SK-N-SH (cell line): Measurements from ENCODE around the gene CARS2. TPM values are rescaled to one million over a fixed set of nuclear protein-coding genes. Genes with fewer than 3 reads are reported as not detected.

Source experiments
- CTCF ChIA-PET: fragments of 300-600, 350-600 bp; formaldehyde crosslinking; extraction: SDS; loops from one replicate; lab custom pipeline; 2021; lab: Yijun Ruan, JAX
- POLR2A ChIA-PET: fragments of 350-600 bp; sonication (Branson Sonifier 250); formaldehyde crosslinking; extraction: SDS; loops from one replicate; lab custom pipeline; 2020; ENCODE audit warnings: antibody characterized with exemption, inconsistent platforms; lab: Yijun Ruan, JAX
- DNase-seq: peaks from one replicate; pipeline ENCODE4 v3.0.0; 2012
- H2AFZ ChIP-seq: fragments of 200-600 bp; sonication (generic); 2 replicates; pipeline ENCODE4 v1.8.1; 2016; ENCODE audit warnings: antibody characterized with exemption, mild to moderate bottlenecking, low read depth
- H3F3A ChIP-seq: fragments of 200-600 bp; sonication (generic); replicated peaks from 2 replicates; pipeline ENCODE3; 2016; ENCODE audit warnings: antibody characterized with exemption, mild to moderate bottlenecking; ENCODE audit not compliant: insufficient read depth
- H3K27ac ChIP-seq, 2 experiments: fragments of 200-500 bp in 1 of 2; fragments of 200-600 bp in 1 of 2; sonication (Bioruptor generic) in 1 of 2; sonication (generic), shearing (Covaris generic) in 1 of 2; 2 replicates each; pipeline versions ENCODE4 v1.5.1 to v1.6.1; 2014 to 2016; ENCODE audit warnings: low read depth in 2 of 2, inconsistent platforms in 1 of 2, low read length in 1 of 2, mild to moderate bottlenecking in 1 of 2, mixed read lengths in 1 of 2
- H3K27me3 ChIP-seq: fragments of 200-600 bp; sonication (generic), shearing (Covaris generic); 2 replicates; pipeline ENCODE4 v1.6.1; 2016; ENCODE audit warnings: mixed run types; ENCODE audit not compliant: insufficient read depth
- H3K36me3 ChIP-seq, 2 experiments: fragments of 200-500 bp in 1 of 2; fragments of 200-600 bp in 1 of 2; sonication (Bioruptor generic) in 1 of 2; sonication (generic) in 1 of 2; replicated peaks in 1 of 2; 2 replicates each; pipeline versions ENCODE3 to v1.5.1; 2014 to 2016; ENCODE audit warnings: low read length in 1 of 2, mild to moderate bottlenecking in 1 of 2; ENCODE audit not compliant: insufficient read depth in 2 of 2, control insufficient read depth in 1 of 2
- H3K4me1 ChIP-seq, 2 experiments: fragments of 200-500 bp in 1 of 2; fragments of 200-600 bp in 1 of 2; sonication (Bioruptor generic) in 1 of 2; sonication (generic), shearing (Covaris generic) in 1 of 2; 2 replicates each; pipeline versions ENCODE4 v1.5.1 to v1.6.1; 2014 to 2016; ENCODE audit warnings: low read depth in 1 of 2, low read length in 1 of 2, mixed run types in 1 of 2; ENCODE audit not compliant: insufficient read depth in 2 of 2, control insufficient read depth in 1 of 2
- H3K4me2 ChIP-seq: fragments of 200-600 bp; sonication (generic), shearing (Covaris generic); 2 replicates; pipeline ENCODE4 v1.6.1; 2017; ENCODE audit warnings: mixed run types
- H3K4me3 ChIP-seq, 2 experiments: fragments of 200-500 bp in 1 of 2; fragments of 200-600 bp in 1 of 2; sonication (Bioruptor generic) in 1 of 2; sonication (generic), shearing (Covaris generic) in 1 of 2; 2 replicates each; pipeline versions ENCODE4 v1.5.1 to v1.8.1; 2014 to 2016; ENCODE audit warnings: low read depth in 2 of 2, inconsistent platforms in 1 of 2, low read length in 1 of 2, mild to moderate bottlenecking in 1 of 2, mixed read lengths in 1 of 2, moderate library complexity in 1 of 2
- H3K79me2 ChIP-seq: fragments of 200-600 bp; sonication (generic); 2 replicates; pipeline ENCODE4 v1.8.1; 2017; ENCODE audit warnings: mild to moderate bottlenecking; ENCODE audit not compliant: insufficient read depth
- H3K9ac ChIP-seq: fragments of 200-600 bp; sonication (generic); 2 replicates; pipeline ENCODE4 v1.6.1; 2017; ENCODE audit warnings: mixed run types
- H3K9me2 ChIP-seq: fragments of 200-600 bp; sonication (generic); 2 replicates; pipeline ENCODE4 v1.6.1; 2017; ENCODE audit warnings: mixed run types
- H3K9me3 ChIP-seq: fragments of 200-600 bp; sonication (generic); 2 replicates; pipeline ENCODE4 v1.6.1; 2017; ENCODE audit warnings: mixed run types, mild to moderate bottlenecking, moderate library complexity
- H4K20me1 ChIP-seq: fragments of 200-600 bp; sonication (generic); 2 replicates; pipeline ENCODE4 v1.6.1; 2017; ENCODE audit warnings: mild to moderate bottlenecking, mixed run types; ENCODE audit not compliant: insufficient read depth
- ELF1 ChIP-seq: IDR thresholded peaks from 2 replicates; pipeline ENCODE4 v1.4.0; 2012
- EP300 ChIP-seq, 2 experiments: IDR thresholded peaks; 2 replicates each; pipeline versions ENCODE4 v1.4.0 to v1.6.1; 2012; ENCODE audit warnings: borderline replicate concordance in 1 of 2, low read depth in 1 of 2, low read length in 1 of 2
- EZH2phosphoT487 ChIP-seq: fragments of 200-600 bp; sonication (generic); IDR thresholded peaks from 2 replicates; pipeline ENCODE4 v1.6.1; 2017; ENCODE audit warnings: low read depth, mixed run types, mild to moderate bottlenecking, antibody characterized with exemption, moderate library complexity, borderline replicate concordance
- FOSL2 ChIP-seq: IDR thresholded peaks from 2 replicates; pipeline ENCODE4 v1.4.0; 2012; ENCODE audit warnings: low read depth, mild to moderate bottlenecking, moderate library complexity, borderline replicate concordance
- FOXJ3 ChIP-seq: sonication (generic); formaldehyde crosslinking; IDR thresholded peaks from 2 replicates; pipeline ENCODE4 v1.5.1; 2020; ENCODE audit warnings: mild to moderate bottlenecking, missing genetic modification reagents
- FOXM1 ChIP-seq: IDR thresholded peaks from 2 replicates; pipeline ENCODE4 v1.4.0; 2012; ENCODE audit warnings: low read depth, mild to moderate bottlenecking
- GATA2 ChIP-seq: sonication (generic); formaldehyde crosslinking; IDR thresholded peaks from 2 replicates; pipeline ENCODE4 v1.5.0; 2020; ENCODE audit warnings: mild to moderate bottlenecking, missing genetic modification reagents
- JUND ChIP-seq: IDR thresholded peaks from 2 replicates; pipeline ENCODE4 v1.4.0; 2012
- MEF2A ChIP-seq: IDR thresholded peaks from 2 replicates; pipeline ENCODE4 v1.4.0; 2012; ENCODE audit warnings: low read depth, borderline replicate concordance
- NFIC ChIP-seq: IDR thresholded peaks from 2 replicates; pipeline ENCODE4 v1.4.0; 2012; ENCODE audit warnings: borderline replicate concordance
- NRF1 ChIP-seq: IDR thresholded peaks from 2 replicates; pipeline ENCODE4 v1.6.1; 2012; ENCODE audit warnings: low read depth, mild to moderate bottlenecking, low read length
- POLR2AphosphoS5 ChIP-seq: IDR thresholded peaks from 2 replicates; pipeline ENCODE4 v1.6.1; 2012; ENCODE audit warnings: low read depth, low read length
- RAD21 ChIP-seq: IDR thresholded peaks from 2 replicates; pipeline ENCODE4 v1.6.1; 2012; ENCODE audit warnings: mild to moderate bottlenecking, low read length
- RCOR1 ChIP-seq: fragments of 150-350 bp; IDR thresholded peaks from 2 replicates; pipeline ENCODE4 v1.6.1; 2017; ENCODE audit warnings: antibody characterized with exemption, low read length
- RFX5 ChIP-seq: IDR thresholded peaks from 2 replicates; pipeline ENCODE4 v1.6.1; 2012; ENCODE audit warnings: mild to moderate bottlenecking, improper control_type of control experiment, low read length
- SIN3A ChIP-seq: IDR thresholded peaks from 2 replicates; pipeline ENCODE4 v1.6.1; 2012; ENCODE audit warnings: low read depth, mild to moderate bottlenecking, low read length, moderate library complexity, borderline replicate concordance
- SMC3 ChIP-seq: IDR thresholded peaks from 2 replicates; pipeline ENCODE4 v1.6.1; 2012; ENCODE audit warnings: low read depth, low read length, improper control_type of control experiment
- TAF1 ChIP-seq: IDR thresholded peaks from 2 replicates; pipeline ENCODE4 v1.6.1; 2012; ENCODE audit warnings: low read depth, mild to moderate bottlenecking, low read length, moderate library complexity, borderline replicate concordance
- TEAD4 ChIP-seq: IDR thresholded peaks from 2 replicates; pipeline ENCODE4 v1.4.0; 2012; ENCODE audit warnings: mild to moderate bottlenecking, borderline replicate concordance; ENCODE audit not compliant: insufficient read depth
- YY1 ChIP-seq: IDR thresholded peaks from 2 replicates; pipeline ENCODE4 v1.4.0; 2012; ENCODE audit warnings: low read depth, mild to moderate bottlenecking
- WGBS: methylation state at CpG from one replicate; pipeline ENCODE4 v1.1.6; 2017; ENCODE audit warnings: low lambda C conversion rate; 5-methylcytosine and 5-hydroxymethylcytosine counted together
- polyA plus RNA-seq, 3 experiments: library from polyadenylated mRNA; depleted of rRNA; stranded (reverse); fragments of >200 nt; gene quantifications; 2 replicates each; pipeline ENCODE4 v1.2.3, GENCODE V29; 2012
- TF ChIP-seq, protein P1 (sequence below): fragments of 200-600 bp; sonication (generic); IDR thresholded peaks from 2 replicates; pipeline ENCODE4 v1.6.1; 2017; ENCODE audit warnings: antibody characterized with exemption, mild to moderate bottlenecking, moderate library complexity
- TF ChIP-seq, protein P2 (sequence below): IDR thresholded peaks from 2 replicates; pipeline ENCODE4 v1.4.0; 2012; ENCODE audit warnings: low read depth, borderline replicate concordance
- TF ChIP-seq, protein P3 (sequence below): IDR thresholded peaks from 2 replicates; pipeline ENCODE4 v1.4.0; 2012; ENCODE audit warnings: low read depth, borderline replicate concordance
- TF ChIP-seq, protein P4 (sequence below): fragments of 150-350 bp; IDR thresholded peaks from 2 replicates; pipeline ENCODE4 v1.6.1; 2016; ENCODE audit warnings: mild to moderate bottlenecking, low read depth, low read length

CARS2 gene
- polyA plus RNA-seq, 1 of the 3 experiments (the other 2 are of a cell fraction) = 78.6 TPM

DNA sequence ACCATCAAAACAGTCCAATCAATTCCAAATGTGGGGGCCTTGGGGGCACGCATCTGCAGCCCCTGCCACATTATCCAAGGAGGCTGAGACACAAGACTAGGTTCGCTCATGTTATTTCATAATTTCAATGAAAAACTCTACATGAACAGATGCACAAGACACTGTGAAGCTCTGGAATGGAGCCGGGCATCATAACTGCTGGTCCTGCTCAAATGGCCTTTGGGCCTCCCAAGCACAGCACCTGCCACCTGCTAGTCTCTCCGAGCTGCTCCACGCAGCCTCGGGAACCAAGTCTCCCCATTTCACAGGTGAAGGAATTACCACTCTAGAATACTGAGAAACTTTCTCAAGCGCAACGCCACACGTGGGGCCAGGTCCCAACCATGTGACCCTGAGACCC is 16.9 kb downstream of the CARS2 start:
- peaks cover 35 to 41% of the 10 kb centered on the region in 2 experiments for H3K36me3 ChIP-seq
- 85% methylated on average over 9 of the region's 9 CpGs for WGBS

DNA sequence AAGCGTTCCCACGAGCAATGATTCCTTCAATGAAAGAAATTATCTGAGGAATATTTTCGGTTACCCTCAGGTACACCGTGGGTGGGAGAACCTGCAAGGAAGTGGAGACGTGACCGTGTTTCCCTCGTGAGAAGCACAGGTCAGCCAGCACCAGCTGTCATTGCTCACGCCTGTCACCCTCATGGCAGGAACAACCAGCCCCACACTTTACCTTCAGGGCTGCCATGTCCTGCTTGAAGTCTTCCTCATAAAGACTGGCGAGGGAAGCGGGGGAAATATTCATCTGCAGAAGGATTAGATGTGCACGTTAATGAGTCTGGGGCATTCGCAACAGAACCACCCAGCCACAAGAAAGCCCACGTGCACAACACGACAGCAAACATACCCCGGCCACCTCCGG is 18.2 kb downstream of the CARS2 start:
- H3K27ac ChIP-seq = no peak overlapping the region
- DNase-seq = no peak
- H3K9me3 ChIP-seq = no peaks in the 10 kb centered on the region
- CTCF ChIA-PET = no interaction called here
- peaks cover 37 to 44% of the 10 kb centered on the region in 2 experiments for H3K36me3 ChIP-seq
- no peaks in the 10 kb centered on the region for H4K20me1 ChIP-seq
- no peaks in the 10 kb centered on the region; a peak in 1 of 4 replicates for H3K4me1 ChIP-seq
- no peak overlapping the region for H3K4me2 ChIP-seq
- no peaks in the 10 kb centered on the region for H3K27me3 ChIP-seq
- no peak overlapping the region for H3K4me3 ChIP-seq
- WGBS = 96% methylated on average over 16 of the region's 16 CpGs
- H3F3A ChIP-seq = peaks cover 4% of the 10 kb centered on the region
- H3K9ac ChIP-seq = no peak overlapping the region
- POLR2A ChIA-PET = no interaction called here
- no peaks in the 10 kb centered on the region; the same call in 1 of the 2 replicates for H3K79me2 ChIP-seq
- H3K9me2 ChIP-seq = no peaks in the 10 kb centered on the region
- no peak overlapping the region for H2AFZ ChIP-seq
- TF ChIP-seq TEAD4 = no peak
- no peak for TF ChIP-seq NRF1
- no peak for TF ChIP-seq MEF2A
- no peak for TF ChIP-seq RAD21
- TF ChIP-seq ELF1 = no peak
- TF ChIP-seq SMC3 = no peak
- TF ChIP-seq, protein P1, sequence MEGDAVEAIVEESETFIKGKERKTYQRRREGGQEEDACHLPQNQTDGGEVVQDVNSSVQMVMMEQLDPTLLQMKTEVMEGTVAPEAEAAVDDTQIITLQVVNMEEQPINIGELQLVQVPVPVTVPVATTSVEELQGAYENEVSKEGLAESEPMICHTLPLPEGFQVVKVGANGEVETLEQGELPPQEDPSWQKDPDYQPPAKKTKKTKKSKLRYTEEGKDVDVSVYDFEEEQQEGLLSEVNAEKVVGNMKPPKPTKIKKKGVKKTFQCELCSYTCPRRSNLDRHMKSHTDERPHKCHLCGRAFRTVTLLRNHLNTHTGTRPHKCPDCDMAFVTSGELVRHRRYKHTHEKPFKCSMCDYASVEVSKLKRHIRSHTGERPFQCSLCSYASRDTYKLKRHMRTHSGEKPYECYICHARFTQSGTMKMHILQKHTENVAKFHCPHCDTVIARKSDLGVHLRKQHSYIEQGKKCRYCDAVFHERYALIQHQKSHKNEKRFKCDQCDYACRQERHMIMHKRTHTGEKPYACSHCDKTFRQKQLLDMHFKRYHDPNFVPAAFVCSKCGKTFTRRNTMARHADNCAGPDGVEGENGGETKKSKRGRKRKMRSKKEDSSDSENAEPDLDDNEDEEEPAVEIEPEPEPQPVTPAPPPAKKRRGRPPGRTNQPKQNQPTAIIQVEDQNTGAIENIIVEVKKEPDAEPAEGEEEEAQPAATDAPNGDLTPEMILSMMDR = no peak
- TF ChIP-seq JUND = no peak
- TF ChIP-seq, protein P2, sequence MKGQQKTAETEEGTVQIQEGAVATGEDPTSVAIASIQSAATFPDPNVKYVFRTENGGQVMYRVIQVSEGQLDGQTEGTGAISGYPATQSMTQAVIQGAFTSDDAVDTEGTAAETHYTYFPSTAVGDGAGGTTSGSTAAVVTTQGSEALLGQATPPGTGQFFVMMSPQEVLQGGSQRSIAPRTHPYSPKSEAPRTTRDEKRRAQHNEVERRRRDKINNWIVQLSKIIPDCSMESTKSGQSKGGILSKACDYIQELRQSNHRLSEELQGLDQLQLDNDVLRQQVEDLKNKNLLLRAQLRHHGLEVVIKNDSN = no peak
- TF ChIP-seq SIN3A = no peak
- TF ChIP-seq TAF1 = no peak

More for the DNA sequence above, 16.9 kb downstream of the CARS2 start:
- no peaks in the 10 kb centered on the region for H3K27me3 ChIP-seq
- no peak for TF ChIP-seq JUND
- TF ChIP-seq, protein P2 = no peak
- TF ChIP-seq GATA2 (CRISPR knock-in tag) = no peak
- TF ChIP-seq RAD21 = no peak
- TF ChIP-seq, protein P3, sequence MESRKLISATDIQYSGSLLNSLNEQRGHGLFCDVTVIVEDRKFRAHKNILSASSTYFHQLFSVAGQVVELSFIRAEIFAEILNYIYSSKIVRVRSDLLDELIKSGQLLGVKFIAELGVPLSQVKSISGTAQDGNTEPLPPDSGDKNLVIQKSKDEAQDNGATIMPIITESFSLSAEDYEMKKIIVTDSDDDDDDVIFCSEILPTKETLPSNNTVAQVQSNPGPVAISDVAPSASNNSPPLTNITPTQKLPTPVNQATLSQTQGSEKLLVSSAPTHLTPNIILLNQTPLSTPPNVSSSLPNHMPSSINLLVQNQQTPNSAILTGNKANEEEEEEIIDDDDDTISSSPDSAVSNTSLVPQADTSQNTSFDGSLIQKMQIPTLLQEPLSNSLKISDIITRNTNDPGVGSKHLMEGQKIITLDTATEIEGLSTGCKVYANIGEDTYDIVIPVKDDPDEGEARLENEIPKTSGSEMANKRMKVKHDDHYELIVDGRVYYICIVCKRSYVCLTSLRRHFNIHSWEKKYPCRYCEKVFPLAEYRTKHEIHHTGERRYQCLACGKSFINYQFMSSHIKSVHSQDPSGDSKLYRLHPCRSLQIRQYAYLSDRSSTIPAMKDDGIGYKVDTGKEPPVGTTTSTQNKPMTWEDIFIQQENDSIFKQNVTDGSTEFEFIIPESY = no peak
- no peak for TF ChIP-seq TEAD4
- no peak for TF ChIP-seq SIN3A
- TF ChIP-seq FOXJ3 (CRISPR knock-in tag) = no peak
- TF ChIP-seq EP300 (IDR thresholded peaks at IDR 0.05; ENCODE audit: borderline replicate concordance in 1 of 2, low read depth in 1 of 2, low read length in 1 of 2) = no peak
- TF ChIP-seq RFX5 = no peak
- TF ChIP-seq, protein P4, sequence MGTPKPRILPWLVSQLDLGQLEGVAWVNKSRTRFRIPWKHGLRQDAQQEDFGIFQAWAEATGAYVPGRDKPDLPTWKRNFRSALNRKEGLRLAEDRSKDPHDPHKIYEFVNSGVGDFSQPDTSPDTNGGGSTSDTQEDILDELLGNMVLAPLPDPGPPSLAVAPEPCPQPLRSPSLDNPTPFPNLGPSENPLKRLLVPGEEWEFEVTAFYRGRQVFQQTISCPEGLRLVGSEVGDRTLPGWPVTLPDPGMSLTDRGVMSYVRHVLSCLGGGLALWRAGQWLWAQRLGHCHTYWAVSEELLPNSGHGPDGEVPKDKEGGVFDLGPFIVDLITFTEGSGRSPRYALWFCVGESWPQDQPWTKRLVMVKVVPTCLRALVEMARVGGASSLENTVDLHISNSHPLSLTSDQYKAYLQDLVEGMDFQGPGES = no peak
- no peak for TF ChIP-seq FOXM1
- no peak for TF ChIP-seq POLR2AphosphoS5
- no peak for TF ChIP-seq MEF2A
- no peak for TF ChIP-seq EZH2phosphoT487
- no peak for TF ChIP-seq NRF1
- no peak for TF ChIP-seq YY1
- TF ChIP-seq FOSL2 = no peak
- TF ChIP-seq RCOR1 = no peak
- TF ChIP-seq NFIC = no peak
- ChIA-PET POLR2A (no interaction called here), CTCF (interaction anchor here (0.9 kb wide), 1 partner anchor 9 kb away, joined by 4 read pairs; no protein-coding TSS in a partner anchor)
- no peak overlapping the region for H3K4me2 ChIP-seq
- H3K79me2 ChIP-seq = no peaks in the 10 kb centered on the region; the same call in 1 of the 2 replicates
- H3K9me2 ChIP-seq = no peaks in the 10 kb centered on the region
- H3K27ac ChIP-seq = no peak overlapping the region
- H3K4me3 ChIP-seq = no peak overlapping the region
- no peaks in the 10 kb centered on the region for H3F3A ChIP-seq
- H3K9ac ChIP-seq = no peak overlapping the region
- DNase-seq = no peak
- H3K9me3 ChIP-seq = no peaks in the 10 kb centered on the region
- H2AFZ ChIP-seq = no peak overlapping the region
- no peaks in the 10 kb centered on the region; a peak in 1 of 4 replicates for H3K4me1 ChIP-seq
- no peaks in the 10 kb centered on the region for H4K20me1 ChIP-seq
